Hematopoietic multipotent progenitor cell treated with erythropoietin and hydrocortisone succinate and interleukin-3 and kit ligand, for 4 days (in vitro differentiated cells): Measurements from ENCODE around the gene CTSS.
"Not testable (repeated sequence)": the region's sequence is repeated elsewhere in the genome, so short reads cannot be mapped to it uniquely, and the experiment has no call there.

Source experiments
- DNase-seq: peaks from one replicate; pipeline ENCODE4 v3.0.0-alpha.2; 2015

CTSS gene

DNA sequence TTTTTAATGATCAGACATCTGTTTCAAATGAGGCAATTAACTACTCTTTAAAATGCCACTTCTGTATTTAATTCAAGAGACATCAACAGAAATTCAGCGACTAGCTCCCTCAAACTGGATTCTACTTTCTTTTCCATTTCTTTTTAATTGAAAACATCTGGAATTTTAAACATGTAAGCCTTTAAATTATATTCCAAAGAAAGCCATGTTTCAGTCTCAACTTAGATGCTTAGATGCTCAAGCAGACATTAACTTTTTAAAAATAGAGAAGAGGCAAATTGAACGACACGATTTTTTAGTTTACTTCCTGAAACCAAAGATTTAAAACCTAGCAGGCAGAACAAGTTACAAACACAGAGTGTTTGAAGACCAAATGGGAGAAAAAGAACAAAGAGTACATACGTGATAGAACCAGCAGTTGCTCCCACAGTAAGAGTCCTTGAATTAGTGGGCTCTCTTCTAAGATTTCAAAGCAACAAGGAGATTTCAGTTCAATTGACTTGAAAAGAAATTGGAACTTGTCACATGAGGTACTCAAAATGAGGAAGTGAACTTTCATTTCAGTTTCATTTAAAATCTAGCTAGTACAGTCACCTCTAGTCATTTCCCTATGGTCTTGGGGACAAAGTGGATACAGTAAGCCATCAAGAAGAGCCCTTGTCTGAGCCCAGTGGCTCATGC is at the start of gene CTSS:
Gene CTSS, minus strand, starts transcription at position 483 of the 681 bp plus-strand sequence. CDS start 1,015 bp downstream, outside the sequence.
- peak; percentile 86 for DNase-seq

DNA sequence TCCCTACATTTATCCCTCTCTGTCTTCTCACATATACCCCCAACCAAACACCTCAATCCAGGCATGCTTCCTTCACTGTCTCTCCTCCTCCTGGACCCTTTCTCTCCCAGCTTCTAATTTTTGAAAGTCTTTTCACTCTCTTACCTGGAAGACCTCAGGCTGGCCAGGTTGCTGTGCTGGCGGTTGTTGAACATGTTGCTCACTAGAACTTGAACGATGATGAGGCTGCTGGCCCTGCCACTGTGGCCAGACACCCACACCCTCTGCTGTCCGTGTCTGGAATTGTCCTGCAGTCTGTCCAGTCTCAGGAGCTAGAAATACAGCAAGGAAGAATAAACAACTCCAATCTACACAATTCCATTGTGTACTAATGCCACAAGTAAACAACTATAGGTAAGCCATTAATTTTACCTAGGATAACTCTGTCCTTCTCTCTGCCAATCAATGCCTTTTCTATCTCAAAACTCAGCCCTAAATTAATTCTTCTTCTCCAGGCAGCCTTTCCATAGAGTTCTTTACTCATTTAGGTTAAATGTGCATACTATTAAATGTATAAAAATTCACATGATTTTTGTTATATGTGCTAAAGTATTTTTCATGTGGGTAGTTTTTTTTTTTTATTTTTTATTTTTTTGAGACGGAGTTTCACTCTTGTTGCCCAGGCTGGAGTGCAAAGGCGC is 47.6 kb upstream of the CTSS start:
- DNase-seq = peak; percentile 76

DNA sequence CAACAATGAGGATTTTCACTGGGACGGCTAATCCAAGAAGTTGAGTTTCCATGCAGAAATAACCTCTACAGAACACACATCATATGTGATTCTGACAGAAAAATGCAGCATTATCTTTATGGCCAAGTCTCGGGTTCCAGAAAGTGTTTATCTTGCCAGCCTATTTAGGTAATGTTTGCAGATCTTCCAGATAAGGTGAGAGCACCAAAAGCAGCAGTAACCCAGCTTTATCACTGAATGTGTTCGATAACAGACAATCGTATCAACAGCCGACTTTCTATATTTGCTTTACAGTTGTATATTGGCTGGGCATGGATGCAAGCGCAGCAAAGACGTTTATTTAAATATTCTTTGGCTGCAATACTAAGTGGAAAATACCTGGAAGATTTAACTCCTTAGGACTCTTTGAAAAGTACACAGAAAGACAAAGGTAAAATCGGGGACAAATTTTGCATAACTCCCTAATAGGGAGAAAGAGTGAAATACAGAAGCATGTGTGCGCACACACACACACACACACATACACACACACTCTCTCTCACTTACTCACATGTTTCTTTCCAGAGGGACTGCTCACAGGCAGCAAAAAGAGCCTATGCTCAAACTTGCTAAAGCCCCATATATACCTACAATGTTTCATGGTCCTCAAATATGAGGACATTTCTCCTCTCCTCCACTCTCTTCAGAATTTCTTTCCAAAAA is 45.5 kb upstream of the CTSS start:
- no peak for DNase-seq

DNA sequence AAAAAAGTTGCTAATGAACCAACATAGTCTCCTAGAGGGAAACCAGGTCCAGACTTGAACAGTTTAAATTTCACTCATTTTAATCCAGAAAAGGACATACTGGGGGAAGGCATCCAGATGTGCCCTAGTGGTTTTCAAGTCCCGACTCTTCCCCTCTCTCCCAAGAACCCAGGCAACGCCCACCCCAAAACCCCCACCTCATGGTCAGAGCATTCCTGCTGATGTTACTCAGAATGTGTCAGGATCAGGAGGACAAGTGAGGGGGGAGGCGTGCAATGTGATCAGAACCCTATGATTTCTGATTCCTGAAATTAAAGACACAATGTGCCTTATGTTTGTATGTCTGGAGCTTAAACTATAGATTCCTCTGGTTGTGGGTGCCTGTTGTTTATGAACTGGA is 44.1 kb upstream of the CTSS start:
- no peak for DNase-seq

DNA sequence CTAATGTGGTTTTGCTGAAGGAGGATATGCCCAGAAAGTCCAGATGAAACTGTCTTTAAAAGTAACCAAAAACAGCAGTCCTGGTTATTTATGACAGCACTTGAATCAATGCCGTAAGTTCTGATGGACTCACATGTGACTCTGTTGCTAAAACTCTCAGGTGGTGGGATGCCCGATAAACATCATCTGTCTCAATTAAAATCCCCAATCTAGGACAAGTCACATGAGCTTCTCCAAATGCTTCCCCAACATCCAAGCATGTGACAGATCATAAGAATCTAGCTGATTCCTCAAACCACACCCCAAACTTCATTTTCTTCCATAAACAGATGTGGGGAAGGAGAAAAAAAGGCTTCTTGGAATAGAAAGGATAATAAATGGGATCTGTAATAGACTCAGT is 43.3 kb upstream of the CTSS start:
- DNase-seq = no peak

DNA sequence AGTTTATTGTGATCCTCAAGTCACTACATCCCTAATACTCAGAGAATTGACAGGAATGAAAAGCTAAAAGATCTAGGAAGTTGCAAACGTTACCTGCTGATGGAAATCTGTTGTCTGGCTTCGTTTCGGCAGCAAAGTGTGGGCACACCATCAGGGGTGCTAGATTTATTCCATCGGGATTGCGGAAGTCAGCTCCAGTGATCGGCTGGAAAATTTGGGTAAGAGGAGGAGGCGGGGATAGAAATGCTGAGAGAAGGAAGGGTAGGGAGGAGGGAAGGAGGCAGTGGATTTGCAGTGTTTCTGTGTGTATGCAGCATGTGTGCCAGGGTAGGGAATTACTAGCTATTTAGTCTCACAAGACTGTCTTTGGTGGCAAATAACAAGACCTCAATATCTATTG is 42.5 kb upstream of the CTSS start, which contains the start of gene CTSK:
Gene CTSK, minus strand, starts transcription at position 140 of the 400 bp plus-strand sequence. CDS start 1,455 bp downstream, outside the sequence.
- DNase-seq = no peak

DNA sequence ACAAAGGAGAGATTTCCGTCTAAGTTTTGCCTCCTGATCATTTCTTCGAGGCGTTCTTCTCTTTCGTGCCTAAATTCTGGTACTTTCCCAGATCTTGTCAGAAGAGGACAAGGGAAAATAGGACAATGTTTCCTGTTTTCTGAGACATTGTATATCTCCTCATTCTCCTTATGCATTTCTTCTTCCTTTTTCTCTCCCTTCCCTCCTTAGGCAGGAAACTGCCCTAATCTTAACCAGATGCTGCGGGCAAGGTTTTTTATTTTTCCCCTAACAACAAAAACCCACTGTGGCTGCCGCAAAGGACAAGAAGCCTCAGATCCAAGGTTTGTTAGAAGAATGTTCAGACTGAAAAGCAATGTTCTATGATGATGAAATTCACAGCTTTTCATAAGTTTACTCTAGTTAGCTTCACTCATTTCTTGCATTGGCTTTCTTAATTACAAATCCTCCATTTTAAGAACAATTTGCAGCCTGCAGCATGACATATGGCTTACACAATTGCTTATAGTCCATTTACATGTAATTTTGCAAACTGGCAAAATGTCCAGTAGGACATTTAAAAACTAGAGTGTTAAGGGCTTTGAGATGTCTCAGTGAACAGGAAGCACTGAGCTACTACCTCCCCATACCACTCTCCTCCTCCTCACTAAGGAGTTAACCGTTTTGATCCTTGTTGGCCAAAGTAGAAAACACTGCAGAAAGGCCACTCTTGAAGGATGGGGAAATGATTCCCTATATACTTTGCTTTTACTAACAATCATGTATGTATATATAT is 41.9 kb upstream of the CTSS start:
- peak; percentile 71 for DNase-seq

DNA sequence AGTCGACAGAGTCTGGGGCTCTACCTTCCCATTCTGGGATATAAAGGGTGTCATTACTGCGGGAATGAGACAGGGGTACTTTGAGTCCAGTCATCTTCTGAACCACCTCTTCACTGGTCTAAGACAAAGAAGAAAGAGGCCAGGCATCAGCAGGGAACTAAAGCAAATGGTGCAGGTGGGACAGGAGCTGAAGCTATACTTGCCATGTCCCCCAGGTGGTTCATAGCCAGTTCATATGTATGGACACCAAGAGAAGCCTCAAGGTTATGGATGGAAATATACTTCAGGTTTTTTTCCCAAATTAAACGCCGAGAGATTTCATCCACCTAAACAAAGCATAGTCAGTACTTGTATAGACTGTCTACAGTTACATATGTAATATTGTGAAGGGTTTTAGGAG is 40.3 kb upstream of the CTSS start:
- no peak for DNase-seq

DNA sequence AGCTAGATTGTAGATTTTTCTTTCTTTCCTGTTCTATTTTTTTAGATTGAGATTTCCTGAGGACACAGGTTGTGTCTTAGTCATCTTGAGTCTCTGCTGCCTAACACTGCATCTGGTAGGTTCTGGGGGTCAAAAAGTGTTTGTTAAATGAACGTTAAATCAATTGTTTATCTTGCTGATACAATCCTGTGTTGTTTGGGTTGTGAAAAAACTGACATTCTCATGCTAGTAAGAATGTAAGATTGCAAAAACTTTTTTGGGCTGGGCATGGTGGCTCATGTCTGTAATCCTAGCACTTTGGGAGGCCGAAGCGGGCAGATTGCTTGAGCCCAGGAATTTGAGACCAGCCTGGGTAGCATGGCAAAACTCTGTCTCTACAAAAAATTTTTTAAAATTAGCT is 39.1 kb upstream of the CTSS start:
- DNase-seq = no peak

DNA sequence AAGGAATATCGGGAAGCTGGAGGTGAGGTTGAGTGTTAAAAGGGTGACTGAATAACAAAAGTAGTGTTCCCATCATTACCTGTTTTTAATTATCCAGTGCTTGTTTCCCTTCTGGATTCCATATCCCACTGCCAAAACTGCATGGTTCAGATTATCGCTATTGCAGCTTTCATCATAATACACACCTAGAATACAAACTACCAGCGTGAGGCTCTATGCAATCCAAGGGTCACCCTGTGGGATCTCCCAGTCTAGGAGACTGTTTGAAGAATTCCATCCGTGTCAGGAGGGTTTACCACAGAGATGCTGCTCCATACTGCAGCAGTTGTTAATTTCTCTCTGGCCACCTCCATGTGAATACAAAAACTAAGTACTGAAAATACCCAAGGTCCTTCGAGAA is 33.5 kb upstream of the CTSS start:
- no peak for DNase-seq

DNA sequence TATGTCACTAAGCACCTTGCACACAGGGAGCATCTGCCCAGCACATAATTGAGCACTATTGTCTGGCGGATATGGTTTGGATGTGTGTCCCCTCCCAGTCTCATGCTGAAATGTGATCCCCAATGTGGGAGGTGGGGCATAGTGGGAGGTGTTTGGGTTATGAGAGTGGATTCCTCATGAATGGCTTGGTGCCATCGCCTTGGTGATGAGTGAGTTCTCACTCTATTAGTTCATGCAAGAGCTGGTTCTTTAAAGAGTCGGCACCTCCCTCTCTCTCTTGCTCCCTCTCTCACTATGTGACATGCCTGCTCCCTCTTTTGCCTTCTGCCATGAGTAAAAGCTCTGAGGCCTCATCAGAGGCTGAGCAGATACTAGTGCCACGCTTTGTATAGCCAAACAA is 32.9 kb upstream of the CTSS start:
- DNase-seq = no peak

DNA sequence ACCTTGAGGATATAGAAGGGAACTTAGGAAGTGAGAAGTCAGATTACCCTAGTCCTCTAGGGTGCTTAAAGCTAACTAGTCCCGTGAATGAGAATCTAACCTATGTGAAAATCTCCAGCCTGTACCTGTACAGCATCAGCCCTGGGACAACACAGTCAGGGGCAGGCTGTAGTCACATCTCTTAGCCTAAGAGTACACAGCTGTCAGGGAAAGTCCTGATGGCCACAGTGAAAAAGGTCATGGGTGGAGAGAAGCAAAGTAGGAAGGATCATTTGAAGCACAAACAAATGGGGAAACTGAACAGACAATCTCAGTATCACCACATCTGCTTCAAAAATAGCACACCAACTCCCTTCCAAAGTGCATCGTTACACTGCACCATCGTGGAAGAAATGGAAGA is 30.8 kb upstream of the CTSS start:
- no peak for DNase-seq

DNA sequence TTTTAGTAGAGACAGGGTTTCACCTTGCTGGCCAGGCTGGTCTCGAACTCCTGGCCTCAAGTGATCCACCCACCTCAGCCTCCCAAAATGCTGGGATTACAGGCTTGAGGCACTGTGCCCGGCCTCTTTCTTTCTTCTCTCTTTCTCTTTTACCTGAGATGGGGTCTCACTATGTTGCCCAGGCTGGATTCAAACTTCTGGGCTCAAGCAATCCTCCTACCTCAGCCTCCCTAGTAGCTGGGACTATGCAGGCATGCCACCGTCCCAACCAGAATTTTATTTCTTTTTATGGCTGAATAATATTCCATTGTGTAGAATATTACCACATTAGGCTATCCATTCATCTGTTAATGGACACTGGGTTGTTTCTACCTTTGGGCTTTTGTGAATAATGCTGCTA is 28.2 kb upstream of the CTSS start:
- DNase-seq = not testable (repeated sequence)

DNA sequence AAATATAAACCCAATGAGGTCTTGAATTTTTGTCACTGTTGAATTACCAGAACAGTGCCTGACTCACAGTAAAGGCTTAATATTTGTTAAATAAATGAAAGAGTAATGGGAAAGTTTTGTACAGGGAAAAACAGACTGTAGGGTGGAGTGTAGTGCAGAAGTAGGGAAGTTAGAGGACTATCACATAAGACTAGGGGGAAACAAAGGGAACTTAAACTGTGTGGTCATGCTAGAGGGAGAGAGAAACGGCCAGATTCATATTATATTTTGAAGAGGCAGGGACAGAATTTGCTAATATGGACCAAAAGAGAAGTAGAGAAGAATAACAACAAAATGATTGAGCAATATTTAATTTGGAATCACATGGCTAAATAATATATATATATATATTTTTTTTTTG is 27.6 kb upstream of the CTSS start:
- no peak for DNase-seq

DNA sequence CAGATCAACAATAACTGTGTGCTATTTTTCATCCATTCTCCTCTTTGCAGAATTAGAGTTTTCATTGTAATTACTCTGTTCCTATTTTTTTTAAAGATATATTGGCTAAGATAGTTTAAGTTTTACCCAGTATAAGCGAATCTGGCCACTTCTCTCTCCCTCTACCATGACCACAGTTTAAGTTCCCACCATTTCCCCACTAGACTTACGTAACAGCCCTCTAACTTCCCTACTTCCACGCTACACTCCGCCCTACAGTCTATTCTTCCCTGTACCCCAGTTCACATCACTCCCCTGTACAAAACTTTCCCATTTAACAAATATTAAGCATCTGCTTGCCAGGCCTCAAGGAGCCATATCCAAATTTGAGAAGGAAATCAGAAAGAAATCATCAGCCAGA is 26.0 kb upstream of the CTSS start:
- DNase-seq = no peak

DNA sequence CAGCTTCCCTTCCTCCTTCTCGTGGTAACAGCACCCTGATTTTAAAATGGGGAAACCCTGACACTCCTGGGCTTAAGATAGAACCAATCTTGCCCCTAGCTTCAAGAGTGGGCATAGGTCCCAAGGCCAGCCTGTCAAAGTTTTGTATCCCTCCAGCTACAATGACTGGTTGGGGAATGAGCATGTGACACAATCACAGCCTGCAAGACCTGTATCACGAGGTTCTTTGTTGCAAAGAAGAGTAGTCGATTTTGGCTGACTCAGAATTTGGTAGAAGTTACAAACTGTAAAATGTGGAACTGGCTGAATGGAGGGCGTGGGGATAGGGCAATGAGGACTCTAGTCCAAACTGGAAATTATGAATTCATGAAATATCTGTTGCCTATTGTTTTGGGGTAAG is 23.8 kb upstream of the CTSS start:
- no peak for DNase-seq

DNA sequence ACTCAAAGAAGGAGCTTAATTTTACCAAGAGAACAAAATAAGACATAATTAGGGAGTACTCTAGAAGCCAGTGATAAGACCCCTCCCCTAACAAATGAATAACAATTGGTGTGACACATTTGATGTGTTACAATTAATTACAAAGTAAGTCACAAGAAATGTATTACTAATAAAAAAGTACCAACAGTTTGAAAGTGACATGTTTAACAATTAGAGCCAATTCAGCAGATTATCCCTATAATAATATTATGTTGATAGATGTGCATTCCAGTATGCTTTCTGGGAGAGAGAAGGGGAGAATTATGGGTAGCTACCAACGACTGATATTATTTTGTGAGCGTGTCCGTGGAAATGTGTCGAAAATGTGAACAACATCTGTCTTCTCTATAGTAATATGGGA is 23.4 kb upstream of the CTSS start:
- no peak for DNase-seq

DNA sequence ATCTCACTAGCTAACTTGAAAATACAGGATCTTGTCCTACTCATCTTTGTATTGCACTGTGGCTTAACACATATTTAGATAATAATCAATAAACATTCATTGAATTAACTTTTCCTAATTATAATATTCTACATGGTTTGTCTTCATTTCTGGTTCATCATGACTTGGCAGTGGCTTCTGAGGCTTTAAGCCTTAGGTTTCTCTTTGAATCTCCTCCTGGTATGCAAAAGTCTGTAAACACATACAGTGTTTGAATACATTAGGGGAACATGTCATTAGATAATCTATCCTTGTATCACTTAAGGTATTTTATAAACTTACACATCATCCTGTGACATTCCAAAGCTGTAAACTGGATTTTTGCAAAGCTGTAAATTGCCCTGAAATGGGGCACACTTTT is 21.9 kb upstream of the CTSS start:
- no peak for DNase-seq

DNA sequence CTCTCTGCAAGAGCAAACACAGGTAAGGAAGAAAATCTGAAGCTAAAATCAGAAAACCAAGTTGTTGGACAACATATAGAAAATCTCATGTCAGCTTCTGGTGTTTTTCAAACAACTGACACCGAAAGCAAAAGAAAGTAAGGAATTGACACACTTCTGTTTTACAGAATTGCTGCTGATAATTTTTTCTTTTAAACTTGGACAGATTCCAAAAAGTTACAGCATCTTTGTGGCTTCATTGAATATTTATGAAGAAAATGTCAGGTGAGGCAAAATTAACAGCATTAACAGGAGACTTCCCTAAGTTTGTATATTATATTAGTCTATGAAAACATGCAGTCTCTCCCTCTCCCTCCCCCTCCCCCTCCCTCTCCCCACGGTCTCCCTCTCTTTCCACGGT is 14.9 kb upstream of the CTSS start:
- DNase-seq = peak; percentile 40

DNA sequence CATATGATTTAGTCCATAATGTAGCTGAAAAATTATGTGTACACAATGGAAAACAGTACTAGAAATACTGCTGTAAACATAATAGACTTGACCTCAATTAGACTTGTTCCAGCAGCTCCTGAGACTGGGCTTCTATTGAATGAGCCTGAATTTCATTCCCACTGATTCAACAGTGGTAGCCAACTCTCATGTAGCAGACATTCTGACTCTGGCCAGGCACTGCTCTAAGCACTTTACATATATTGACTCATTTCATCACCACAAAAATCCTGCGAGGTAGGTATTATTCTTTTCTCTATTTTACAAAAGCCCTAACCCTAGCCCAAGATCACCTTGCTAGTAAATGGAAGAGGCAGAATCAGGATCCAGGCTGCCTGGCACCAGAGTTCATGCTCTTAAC is 12.8 kb upstream of the CTSS start:
- no peak for DNase-seq

DNA sequence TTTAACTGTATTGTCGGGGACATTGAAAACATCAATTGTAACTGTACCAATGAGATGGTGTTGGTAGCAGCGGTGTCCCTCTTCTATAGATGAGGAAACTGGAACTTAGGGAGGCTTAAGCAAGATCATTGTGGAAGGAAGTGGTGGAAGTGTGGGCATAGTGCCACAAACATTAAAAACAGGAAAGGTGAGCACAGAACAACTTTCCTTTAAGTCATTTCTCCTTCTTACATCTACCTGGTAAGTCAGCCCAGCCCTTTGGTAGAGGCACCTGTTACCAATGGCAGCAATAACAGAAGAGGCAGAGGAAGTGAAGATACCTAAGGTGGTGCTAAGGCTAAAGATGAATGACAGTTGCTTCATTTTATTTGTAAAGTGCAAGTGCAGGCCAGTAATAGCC is 12.0 kb upstream of the CTSS start:
- DNase-seq = no peak

DNA sequence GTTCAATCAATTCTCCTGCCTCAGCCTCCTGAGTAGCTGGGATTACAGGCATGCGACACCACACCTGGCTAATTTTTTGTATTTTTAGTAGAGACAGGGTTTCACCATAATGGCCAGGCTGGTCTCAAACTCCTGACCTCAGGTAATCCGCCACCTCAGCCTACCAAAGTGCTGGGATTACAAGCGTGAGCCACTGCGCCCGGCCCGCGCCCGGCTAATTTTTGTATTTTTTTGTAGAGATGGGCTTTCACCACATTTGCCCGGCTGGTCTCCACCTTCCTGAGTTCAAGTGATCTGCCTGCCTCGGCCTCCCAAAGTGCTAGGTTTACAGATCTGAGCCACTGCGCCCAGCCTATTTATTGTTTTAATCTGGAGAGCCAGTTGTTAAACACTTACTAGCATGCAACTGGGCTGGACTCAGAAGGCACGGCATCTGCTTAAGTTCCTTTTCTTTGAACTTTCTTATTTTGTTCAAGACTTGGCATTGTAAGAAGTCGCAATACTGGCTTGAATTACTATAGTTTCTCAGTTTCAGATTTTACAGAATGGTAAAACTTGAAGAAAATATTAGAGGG is 10.4 kb upstream of the CTSS start:
- not testable (repeated sequence) for DNase-seq

DNA sequence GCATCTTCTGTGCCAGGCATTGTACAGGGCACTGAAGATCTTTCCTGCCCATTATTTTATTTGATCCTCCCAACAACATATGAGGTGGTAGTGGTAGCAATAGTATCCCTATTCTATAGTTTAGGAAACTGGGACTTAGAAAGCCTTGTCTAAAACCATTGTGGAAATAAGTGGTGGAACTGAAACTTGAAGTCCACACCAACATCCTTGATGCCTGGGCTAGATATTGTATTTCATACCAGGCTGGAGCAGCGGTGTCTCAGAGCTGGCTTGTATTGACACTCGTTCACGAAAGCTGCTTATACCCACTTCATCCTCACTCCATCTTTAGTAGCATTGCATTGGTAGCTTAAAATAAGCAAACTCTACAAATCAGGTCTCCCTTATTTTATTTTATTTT is 9.7 kb upstream of the CTSS start:
- no peak for DNase-seq
